ENCODE measurements around the gene FOXD3. TPM values are rescaled to one million over a fixed set of nuclear protein-coding genes. Genes with fewer than 3 reads are reported as not detected.

FOXD3 gene
- total RNA-seq, 1 experiment from 2014 or later, result 0.05 TPM

GRCh38 chr1:63320022-63320721 is 2.2 kb upstream of the FOXD3 start:
- DNase-seq (ENCODE audit: low read depth), result no peak

- no peak for DNase-seq (ENCODE audit: low read depth)
Observed at GRCh38 chr1:63321066-63321784, 1.1 kb upstream of the FOXD3 start.

- no peak for DNase-seq (ENCODE audit: low read depth)
Observed at GRCh38 chr1:63321785-63322113, 618 bp upstream of the FOXD3 start.

- no peak for DNase-seq (ENCODE audit: low read depth)
Observed at GRCh38 chr1:63322944-63323864, 837 bp downstream of the FOXD3 start.

GRCh38 chr1:63323865-63324778 is 1.8 kb downstream of the FOXD3 start:
- DNase-seq (ENCODE audit: low read depth), result no peak

GRCh38 chr1:63324779-63325119 is 2.4 kb downstream of the FOXD3 start:
- no peak for DNase-seq (ENCODE audit: low read depth)

GRCh38 chr1:63325279-63325985 is 3.1 kb downstream of the FOXD3 start:
- no peak for DNase-seq (ENCODE audit: low read depth)

GRCh38 chr1:63326106-63326472 is 3.7 kb downstream of the FOXD3 start:
- DNase-seq (ENCODE audit: low read depth), result no peak

GRCh38 chr1:63326473-63327380 is 4.4 kb downstream of the FOXD3 start:
- DNase-seq (ENCODE audit: low read depth), result no peak

GRCh38 chr1:63327417-63328054 is 5.2 kb downstream of the FOXD3 start:
- peak; percentile 48 for DNase-seq (ENCODE audit: low read depth)

- no peak for DNase-seq (ENCODE audit: low read depth)
Observed at GRCh38 chr1:63328122-63328521, 5.8 kb downstream of the FOXD3 start.

- no peak for DNase-seq (ENCODE audit: low read depth)
Observed at GRCh38 chr1:63328781-63329180, 6.4 kb downstream of the FOXD3 start.

- no peak for DNase-seq (ENCODE audit: low read depth)
Observed at GRCh38 chr1:63329621-63330330, 7.4 kb downstream of the FOXD3 start.

GRCh38 chr1:63330331-63330916 is 8.1 kb downstream of the FOXD3 start:
- no peak for DNase-seq (ENCODE audit: low read depth)

- DNase-seq (ENCODE audit: low read depth), result no peak
Observed at GRCh38 chr1:63342402-63342801, 20.0 kb downstream of the FOXD3 start.

- DNase-seq (ENCODE audit: low read depth), result no peak
Observed at GRCh38 chr1:63343922-63344321, 21.6 kb downstream of the FOXD3 start.

- DNase-seq (ENCODE audit: low read depth), result no peak
Observed at GRCh38 chr1:63350320-63350719, 28.0 kb downstream of the FOXD3 start.

GRCh38 chr1:63352736-63353135 is 30.4 kb downstream of the FOXD3 start:
- no peak for DNase-seq (ENCODE audit: low read depth)

Data from HT1080 (cell line).